Stimulated activated CD4-positive, alpha-beta T cell treated with anti-CD3 and anti-CD28 coated beads, Interleukin-1b, Interleukin-23, amount 100 ng/mL, for 4 hours (primary cell): ENCODE results near the gene FOLR1.

Experiments
- DNase-seq, 2 donors: peaks; one replicate each; pipeline ENCODE4 v3.0.0-alpha.2; 2020; ENCODE audit warnings: low read depth in 2 of 2

The FOLR1 gene

DNA sequence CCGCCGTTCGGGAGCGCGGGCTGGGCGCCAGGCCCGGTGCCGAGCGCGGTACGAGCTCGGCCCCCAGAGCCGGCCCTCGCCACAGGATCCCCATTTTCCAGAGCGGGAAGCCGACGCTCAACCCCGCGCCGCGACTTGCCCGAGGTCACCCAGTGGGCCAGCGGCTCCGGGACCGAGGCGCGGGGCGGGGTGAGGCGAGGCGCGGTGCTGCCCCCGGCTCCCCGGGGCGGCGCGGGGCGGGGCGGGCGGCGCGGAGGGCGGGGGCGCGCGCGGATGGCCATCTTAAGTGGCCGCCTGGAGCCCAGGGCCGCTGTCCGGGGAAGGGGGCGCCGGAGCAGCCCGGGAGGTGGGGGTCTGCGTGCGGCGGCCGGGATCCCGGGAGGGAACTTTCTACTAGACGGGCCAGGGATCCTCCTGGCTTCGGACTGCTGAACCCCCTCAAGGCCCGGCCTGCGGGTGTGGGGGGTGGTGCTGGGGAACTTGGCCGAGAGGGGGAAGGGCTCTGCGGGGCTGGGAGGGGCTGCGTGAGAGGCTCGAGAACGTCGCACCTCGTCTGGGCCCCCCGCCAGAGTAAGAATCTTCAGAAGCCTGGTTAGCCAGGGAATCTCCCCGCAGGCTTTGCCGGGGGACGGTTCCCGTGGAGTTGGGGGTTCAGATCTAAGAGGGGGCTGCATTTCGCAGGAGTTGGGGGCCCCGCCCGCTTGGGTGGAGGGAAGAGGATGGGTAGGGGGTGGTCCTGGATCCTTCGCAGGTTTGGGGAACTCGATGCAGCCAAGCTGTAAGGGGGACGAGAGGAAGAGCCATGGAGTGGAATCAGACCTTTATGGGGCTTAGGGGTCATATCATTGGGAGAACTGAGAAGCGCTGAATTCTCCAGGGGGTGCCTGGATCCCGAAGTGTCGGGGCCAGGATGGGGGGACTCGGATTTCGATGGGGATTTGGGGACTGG is 31.9 kb downstream of the FOLR1 start:
- DNase-seq, result peak; percentile 14 to 55

DNA sequence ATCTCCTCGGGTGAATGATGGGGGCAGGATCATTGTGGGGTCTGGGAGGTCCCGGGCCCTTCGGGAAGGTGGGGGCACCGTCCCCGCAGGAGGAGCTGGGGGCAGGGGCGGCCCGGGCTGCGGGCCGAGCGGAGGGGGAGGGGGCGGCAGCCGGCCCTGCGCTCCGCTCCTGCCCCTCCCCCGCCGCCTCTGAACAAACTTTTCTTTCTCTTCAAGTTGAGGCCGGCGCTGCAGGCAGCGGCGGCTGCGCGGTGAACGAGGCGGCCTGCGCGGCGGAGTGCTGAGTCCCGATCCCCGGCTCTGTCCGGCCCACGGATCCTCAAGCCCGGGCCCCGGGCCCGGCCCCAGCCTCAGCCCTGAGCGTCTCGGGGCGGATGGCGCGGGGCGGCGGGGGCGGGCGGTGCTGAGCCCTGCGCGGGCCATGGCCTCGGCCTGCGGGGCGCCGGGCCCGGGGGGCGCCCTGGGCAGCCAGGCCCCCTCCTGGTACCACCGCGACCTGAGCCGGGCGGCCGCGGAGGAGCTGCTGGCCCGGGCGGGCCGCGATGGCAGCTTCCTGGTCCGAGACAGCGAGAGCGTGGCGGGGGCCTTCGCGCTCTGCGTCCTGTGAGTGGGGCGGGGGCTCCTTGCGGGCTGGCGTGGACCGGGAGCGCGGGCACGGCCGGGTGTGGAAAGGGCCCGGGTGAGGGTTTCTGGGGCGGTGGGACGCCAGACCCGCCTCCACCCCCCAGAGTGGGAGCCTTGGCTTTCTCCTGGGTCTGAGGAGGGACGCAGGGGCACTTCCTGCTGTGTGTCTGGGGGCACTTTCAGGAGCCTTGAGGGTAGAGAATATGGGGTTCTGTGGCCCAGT is 32.8 kb downstream of the FOLR1 start, which contains the start of gene INPPL1:
Gene INPPL1 (plus strand): TSS at position 204 of the 847 bp plus-strand sequence. CDS start 218 bp downstream, at position 422.
- peak; percentile 21 to 53 for DNase-seq

DNA sequence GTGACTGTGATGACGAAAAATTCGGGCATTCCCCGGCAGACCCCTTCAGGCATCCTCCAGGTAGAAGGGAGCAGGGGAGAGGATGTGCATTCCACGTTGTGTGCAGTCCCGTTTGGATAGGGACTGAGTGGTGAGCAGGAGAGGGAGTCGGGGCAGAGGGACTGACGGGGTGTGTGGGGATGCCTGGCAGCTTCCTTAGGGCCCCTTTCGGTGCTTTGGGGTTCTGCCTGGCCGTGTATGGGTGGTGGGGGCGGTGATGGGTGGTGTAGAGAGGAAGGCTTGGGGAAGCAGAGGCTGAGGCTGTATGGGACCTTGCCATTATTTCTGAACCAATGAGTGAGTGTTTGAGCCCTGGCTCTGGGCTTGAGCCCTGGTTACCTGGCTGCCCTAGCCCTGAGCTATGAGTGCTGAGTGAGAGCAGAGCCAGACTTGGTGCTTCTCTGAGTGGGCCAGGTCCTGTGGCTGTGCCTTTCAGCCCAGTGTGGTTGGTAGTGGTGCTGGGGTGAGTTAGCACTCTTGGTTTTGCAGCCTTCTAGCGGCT is 33.5 kb downstream of the FOLR1 start:
- peak in 1 of 2 donors; percentile 17 for DNase-seq

DNA sequence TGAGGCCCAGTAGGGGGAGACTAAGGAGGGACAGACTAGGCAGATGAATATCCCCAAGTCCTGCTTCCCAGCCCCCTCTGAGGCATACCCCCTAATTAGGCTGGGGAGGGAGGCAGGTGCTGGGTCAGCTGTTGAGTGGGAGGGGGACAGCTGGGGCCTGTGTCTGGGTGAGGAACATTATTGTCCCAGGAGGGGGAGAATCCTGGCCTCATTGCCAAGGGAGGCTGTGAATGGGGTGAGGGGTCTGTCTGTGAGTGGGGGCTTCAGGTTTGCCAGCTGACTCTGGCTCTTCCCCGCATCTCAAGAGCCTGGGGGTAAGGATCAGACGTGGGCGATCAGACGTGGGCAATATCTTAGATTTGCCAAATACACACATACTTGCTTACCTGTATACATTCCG is 34.8 kb downstream of the FOLR1 start:
- no peak for DNase-seq

DNA sequence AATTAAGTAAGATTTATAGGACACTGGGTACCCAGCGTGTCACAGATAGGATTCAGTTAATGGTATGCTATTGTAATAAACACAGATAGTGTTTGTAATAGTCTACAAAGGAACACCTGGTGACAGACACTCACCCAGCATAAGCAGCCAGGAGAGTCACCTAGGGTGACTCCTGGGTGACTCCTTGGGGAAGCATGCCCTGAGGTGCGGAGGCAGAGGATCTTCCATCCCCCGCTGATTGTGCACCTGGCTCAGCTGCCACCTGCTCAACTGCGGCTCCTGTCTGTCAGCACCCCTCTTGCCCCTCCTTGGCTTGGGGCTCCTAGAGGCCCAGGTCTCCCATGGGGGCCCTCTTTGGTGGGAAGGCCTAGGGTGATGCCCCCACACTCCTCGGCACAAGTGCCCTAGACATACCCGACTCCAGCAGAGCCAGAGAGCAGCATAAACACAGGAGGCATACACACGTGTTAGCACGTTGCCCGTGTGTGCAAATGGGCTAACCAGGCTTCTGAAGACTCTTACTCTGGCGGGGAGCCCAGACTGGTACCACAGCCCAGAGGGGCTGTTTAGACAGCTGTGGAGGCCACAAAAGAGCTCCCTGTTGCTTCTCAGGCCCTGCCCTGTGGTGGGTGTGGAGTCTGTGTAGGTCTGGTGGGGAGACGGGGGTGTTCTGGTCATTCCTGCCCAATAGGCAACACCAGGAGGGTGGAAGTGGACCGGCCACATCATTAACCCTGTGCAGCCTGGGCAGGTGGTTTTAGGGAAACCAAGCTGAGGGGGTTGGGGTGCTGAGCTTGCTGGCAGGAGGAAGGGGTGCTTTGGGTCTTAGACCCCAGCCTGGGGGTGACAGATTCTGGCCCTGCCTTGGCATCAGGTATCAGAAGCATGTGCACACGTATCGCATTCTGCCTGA is 35.6 kb downstream of the FOLR1 start:
- DNase-seq, result no peak

DNA sequence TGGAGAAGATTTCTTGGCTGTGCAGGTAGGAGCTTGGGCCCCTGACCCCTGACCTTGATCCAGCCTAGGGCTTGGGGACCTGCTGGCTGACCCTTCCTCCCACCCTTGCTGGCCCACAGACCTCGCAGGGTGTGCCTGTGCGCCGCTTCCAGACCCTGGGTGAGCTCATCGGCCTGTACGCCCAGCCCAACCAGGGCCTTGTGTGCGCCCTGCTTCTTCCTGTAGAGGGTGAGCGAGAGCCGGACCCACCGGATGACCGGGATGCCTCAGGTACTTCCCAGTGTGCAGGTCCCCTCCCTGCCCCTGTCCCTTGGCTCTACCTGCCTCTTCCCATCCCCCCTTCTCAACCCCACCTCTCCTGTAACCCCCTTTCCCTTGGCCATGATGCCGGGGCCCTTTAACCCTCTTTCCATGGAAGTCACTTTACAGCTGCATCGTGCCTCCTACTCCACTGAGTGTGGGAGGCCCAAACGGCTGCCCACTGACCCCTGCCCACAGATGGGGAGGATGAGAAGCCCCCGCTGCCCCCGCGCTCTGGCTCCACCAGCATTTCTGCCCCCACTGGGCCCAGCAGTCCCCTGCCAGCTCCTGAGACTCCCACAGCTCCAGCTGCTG is 36.4 kb downstream of the FOLR1 start:
- no peak for DNase-seq

DNA sequence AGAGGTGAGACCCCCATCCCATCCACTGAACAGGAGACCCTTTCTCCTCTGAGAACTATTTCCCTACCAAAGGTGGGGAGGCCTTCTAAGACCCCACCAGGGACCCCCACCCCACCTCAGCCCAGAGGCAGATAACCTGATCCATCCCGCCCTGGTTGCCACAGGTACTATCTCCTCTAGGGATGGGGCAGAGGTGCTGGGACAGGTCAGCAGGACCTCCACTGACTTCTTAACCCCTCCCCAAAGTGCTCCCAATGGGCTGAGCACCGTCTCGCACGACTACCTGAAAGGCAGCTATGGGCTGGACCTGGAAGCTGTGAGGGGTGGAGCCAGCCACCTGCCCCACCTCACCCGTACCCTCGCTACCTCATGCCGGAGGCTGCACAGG is 36.9 kb downstream of the FOLR1 start:
- no peak for DNase-seq

DNA sequence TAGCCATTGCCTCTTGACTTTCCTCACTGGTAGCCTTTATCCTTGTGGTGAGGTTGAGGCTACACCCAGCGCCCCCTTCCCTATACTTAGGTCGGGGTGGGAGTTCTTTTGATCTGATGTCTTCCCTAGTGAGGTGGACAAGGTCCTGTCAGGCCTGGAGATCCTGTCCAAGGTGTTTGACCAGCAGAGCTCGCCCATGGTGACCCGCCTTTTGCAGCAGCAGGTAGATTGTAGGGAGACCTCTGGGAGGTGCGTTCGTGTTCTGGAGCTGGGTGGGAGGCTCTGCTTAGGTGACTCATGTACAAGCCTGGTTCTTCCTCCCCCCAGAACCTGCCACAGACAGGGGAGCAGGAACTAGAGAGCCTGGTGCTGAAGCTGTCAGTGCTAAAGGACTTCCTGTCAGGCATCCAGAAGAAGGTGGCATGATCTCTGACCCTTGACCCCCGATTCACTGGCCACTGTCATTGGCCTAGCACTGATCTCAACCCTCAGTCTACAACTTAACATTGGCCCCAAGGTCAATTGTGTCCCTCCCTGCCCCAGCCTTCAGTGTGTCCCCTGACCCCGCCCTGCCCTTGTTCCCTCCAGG is 37.5 kb downstream of the FOLR1 start:
- no peak for DNase-seq

DNA sequence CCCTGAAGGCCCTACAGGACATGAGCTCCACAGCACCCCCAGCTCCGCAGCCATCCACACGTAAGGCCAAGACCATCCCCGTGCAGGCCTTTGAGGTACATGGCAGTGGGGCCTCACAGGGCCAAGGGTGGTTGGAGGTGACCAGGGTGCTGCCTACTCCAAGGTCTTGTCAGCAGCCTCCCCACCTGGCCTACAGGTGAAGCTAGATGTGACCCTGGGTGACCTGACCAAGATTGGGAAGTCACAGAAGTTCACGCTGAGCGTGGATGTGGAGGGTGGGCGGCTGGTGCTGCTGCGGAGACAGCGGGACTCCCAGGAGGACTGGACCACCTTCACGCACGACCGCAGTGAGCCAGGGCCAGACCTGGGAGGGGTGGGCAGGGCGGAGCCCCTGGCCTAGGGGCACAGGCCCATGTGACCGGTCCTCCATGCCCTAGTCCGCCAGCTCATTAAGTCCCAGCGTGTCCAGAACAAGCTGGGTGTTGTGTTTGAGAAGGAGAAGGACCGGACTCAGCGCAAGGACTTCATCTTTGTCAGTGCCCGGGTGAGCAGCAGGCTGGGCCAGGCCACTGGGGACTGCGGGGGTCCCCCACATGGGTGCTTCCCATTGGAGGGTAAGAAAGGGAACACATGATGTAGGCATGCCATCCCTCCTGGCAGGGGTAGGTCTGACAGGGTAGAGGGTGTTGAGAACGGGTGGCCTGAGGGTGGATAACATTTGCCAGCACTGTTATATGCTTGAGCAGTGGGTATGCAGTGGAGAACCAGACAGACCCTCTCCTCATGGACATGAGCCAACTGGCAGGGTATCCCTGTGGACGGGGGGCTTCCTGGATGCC is 38.2 kb downstream of the FOLR1 start:
- no peak for DNase-seq

DNA sequence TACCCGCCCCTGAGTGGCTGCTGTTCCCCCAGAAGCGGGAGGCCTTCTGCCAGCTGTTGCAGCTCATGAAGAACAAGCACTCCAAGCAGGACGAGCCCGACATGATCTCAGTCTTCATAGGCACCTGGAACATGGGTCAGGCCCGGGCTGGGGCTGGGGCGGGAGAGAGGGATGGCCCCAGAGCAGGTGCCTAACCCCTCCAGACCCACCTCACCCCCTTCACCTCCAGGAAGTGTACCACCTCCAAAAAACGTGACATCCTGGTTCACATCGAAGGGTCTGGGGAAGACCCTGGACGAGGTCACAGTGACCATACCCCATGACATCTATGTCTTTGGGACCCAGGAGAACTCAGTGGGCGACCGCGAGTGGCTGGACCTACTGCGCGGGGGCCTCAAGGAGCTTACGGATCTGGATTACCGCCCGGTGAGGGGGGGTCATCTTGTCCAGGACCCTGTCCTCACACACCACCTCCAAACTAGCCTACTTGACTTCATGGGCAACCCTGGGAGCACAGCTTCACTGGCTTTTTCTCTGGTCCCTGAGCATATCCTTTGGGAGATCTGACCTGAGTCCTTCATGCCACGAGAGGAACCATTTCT is 38.9 kb downstream of the FOLR1 start:
- DNase-seq, result no peak

DNA sequence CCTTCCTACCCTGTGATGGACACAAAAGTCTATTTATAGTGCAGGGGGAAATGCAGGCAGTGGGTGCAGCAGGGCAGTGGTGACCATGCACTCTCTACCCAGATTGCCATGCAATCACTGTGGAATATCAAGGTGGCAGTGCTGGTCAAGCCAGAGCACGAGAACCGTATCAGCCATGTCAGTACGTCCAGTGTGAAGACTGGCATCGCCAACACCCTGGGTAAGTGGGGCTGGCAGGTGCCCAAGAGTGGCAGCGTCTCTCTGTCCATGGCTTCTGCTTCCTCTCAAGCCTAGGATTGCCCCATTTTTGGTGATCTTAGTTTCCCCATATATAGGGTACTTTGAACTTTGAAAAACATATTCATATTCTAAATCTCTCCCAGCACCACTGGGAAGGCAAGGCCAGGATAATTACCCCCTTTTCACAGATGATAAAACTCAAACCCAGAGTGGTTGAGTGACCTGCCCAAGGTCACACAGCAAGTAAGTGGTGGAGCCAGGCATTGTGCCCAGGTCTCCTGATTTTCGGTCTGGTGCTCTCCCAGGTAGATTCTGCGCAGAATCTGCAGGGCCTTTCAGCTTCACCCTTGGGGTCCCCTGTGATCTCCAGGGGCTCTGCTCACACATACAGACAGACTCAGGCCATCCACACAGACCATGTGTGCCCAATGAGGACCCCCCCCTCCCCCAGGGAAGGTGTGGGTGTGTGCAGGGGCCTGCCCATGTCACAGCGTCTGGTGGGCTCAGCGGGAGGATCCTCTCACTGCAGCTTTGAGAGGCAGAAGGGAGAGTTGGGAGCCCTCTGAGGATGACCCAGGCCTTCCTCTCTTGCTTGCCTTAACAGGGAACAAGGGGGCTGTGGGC is 39.7 kb downstream of the FOLR1 start:
- no peak for DNase-seq

DNA sequence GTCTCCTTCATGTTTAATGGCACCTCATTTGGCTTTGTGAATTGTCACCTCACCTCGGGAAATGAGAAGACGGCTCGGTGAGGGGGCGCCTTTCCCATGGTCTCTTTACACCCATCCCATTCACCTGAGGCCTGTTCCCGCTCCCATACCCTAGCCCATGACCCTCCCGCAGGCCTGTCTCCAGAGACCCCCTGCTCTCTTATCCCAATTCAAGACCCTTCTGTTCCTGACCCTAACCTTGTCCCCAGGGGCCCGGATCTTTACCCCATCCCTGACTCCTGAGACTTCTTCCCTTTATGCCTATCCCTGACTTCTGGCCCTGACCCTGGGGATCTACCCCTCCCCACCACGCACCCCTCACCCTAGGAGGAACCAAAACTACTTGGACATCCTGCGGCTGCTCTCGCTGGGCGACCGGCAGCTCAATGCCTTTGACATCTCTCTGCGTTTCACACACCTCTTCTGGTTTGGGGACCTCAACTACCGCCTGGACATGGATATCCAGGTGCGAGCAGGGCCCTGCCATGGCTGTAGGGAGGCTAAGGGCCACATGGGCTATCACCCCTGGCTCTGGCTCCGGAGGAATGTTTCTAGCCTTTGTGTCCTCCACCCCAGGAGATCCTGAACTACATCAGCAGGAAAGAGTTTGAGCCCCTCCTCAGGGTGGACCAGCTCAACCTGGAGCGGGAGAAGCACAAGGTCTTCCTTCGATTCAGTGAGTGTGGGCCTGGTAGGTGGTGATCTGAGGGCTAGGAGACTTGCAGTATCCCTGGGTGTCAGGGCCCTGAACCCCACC is 40.5 kb downstream of the FOLR1 start:
- no peak for DNase-seq

DNA sequence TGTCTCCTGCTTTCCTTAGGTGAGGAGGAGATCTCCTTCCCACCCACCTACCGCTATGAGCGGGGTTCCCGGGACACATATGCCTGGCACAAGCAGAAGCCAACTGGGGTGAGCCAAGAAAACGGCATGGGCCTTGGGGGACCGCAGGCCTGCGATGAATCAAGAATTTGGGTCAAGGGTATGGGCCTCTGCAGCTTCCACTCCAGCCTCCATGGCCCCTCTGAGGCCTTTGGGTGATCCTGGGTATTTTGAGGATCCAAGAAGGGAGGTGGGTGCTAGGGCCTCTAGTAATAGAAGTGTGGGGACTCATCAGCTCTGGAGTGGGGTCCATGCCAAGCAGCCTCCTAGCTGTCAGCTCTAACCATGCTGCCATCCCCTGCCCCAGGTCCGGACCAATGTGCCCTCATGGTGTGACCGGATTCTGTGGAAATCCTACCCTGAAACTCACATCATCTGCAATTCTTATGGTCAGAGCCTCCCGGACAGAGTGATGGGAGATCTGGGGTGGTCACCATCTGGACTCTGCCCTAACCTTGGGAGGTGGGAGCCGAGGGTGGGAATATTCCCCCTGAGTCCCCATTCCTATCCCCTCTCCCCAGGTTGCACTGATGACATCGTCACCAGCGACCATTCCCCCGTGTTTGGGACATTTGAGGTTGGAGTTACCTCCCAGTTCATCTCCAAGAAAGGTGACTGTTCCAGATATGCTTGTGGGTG is 41.3 kb downstream of the FOLR1 start:
- DNase-seq, result no peak

DNA sequence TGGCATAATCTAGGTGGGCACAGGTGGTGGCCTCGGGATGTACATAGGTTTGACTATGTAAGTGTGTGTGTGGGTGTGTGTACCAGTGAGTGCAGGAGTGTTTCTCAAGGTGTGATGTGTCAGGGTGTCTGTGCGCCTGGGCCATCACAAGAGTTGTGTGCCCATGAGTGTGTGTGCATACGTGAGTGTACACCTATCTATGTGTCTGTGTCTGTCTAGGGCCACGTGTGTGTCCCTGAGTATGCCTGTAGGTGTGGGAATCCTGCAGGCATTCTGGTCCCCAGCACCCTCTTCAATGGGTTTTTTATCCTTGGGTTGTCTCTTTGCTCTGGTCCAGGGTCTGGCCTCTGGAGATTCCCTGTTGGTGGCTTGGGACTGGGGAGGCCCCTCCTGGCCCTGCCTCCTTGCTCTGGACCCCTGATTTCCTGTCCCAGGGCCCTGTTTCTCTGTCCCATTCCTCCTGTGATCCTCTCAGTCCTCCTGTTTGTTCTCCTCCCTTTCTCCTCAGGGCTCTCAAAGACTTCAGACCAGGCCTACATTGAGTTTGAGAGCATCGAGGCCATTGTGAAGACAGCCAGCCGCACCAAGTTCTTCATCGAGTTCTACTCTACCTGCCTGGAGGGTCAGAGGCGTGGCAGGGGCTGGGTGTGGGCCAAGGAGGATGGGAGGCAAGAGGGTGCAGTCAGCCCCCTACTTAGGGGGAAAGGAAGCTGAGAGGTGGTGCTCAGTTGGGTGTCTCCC is 42.0 kb downstream of the FOLR1 start:
- DNase-seq, result no peak

DNA sequence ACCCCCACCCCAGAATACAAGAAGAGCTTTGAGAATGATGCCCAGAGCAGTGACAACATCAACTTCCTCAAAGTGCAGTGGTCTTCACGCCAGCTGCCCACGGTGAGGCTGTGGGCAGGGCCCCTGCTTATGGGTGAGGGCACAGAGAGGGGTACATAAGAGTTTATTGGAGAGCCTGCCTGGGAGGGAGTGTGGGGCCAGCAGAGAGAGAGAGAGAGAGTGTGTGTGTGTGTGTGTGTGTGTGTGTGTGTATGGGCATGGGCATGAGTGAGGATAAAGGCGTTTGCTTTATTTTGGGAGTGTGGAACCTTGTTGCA is 42.5 kb downstream of the FOLR1 start:
- DNase-seq, result no peak

DNA sequence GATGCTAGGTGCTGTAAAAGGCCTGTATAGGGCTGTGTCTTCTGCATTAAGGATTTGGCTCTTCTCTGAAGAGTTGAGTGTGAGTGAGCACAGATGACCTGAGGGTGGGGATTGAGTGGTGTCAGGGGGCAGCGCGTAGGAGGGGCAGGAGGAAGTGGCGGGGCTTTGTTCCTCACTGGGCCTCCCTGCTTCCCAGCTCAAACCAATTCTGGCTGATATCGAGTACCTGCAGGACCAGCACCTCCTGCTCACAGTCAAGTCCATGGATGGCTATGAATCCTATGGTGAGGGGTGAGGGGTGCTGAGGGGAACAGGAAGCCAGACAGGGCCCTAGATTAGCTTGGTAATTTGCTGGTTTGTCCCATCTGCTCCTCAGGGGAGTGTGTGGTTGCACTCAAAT is 43.0 kb downstream of the FOLR1 start:
- DNase-seq, result no peak
